ENCODE data around the gene TNRC6C.
A peak's percentile ranks its signal among the peaks of the same experiment; 100 is the strongest.

GRCh38 chr17:78128551-78129350, 170.2 kb downstream of the TNRC6C start, which contains the start of gene TMC6:
- no peak for TF ChIP-seq ZNF660 (tag by site-specific recombination; IDR thresholded peaks at IDR 0.05)
- TF ChIP-seq ZFP69B (tag by site-specific recombination; IDR thresholded peaks at IDR 0.05), result no peak
- 0 out of 2 replicates have a peak, but pooled peaks have one; percentile 25 for TF ChIP-seq BCL11A (tag by site-specific recombination; IDR thresholded peaks at IDR 0.05; ENCODE audit: low read depth)
- TF ChIP-seq ZNF510 (tag by site-specific recombination; IDR thresholded peaks at IDR 0.05; ENCODE audit: insufficient replicate concordance), result no peak
- TF ChIP-seq CTCF (tag by site-specific recombination; IDR thresholded peaks at IDR 0.05), result no peak
- no peak for TF ChIP-seq YY1 (tag by site-specific recombination; IDR thresholded peaks at IDR 0.05)
- TF ChIP-seq KLF16 (tag by site-specific recombination; IDR thresholded peaks at IDR 0.05), result no peak
- no peak for TF ChIP-seq ZBTB21 (tag by site-specific recombination; IDR thresholded peaks at IDR 0.05)
- TF ChIP-seq ZNF302 (tag by site-specific recombination; IDR thresholded peaks at IDR 0.05; ENCODE audit: low read depth), result no peak
- TF ChIP-seq ZNF140 (tag by site-specific recombination; IDR thresholded peaks at IDR 0.05), result no peak
- no peak for TF ChIP-seq ZBTB1 (tag by site-specific recombination; IDR thresholded peaks at IDR 0.05)
- no peak for TF ChIP-seq ZNF324 (tag by site-specific recombination; IDR thresholded peaks at IDR 0.05)
- no peak for TF ChIP-seq ZNF530 (tag by site-specific recombination; IDR thresholded peaks at IDR 0.05; ENCODE audit: low read depth)
- TF ChIP-seq ZNF549 (tag by site-specific recombination; IDR thresholded peaks at IDR 0.05), result no peak

Measured in HEK293 (cell line).